Naive thymus-derived CD4-positive, alpha-beta T cell (primary cell): ENCODE results near the gene CNNM2. TPM values are rescaled to one million over a fixed set of nuclear protein-coding genes. Genes with fewer than 3 reads are reported as not detected.

Source experiments
- ATAC-seq: fragments of 150-1000 bp; cut with Tn5 transposase; 2 replicates; pipeline ENCODE4 v1.10.0; 2021; ENCODE audit warnings: mild to moderate bottlenecking, moderate library complexity
- CTCF ChIA-PET: fragments of 350-600 bp; sonication (Branson Sonifier 250); formaldehyde crosslinking; loops from one replicate; lab custom pipeline; 2021; ENCODE audit warnings: antibody characterized with exemption; lab: Charles Lee
- POLR2A ChIA-PET: fragments of 350-600 bp; sonication (Branson Sonifier 250); formaldehyde crosslinking; loops from one replicate; lab custom pipeline; 2021; ENCODE audit warnings: antibody characterized with exemption, inconsistent platforms; lab: Charles Lee
- DNase-seq, 9 donors: peaks; one replicate each; pipeline versions ENCODE4 v3.0.0 to v3.0.0-alpha.2; 2020 to 2022; ENCODE audit warnings: mixed read lengths in 1 of 9
- H3K27ac ChIP-seq: one replicate; pipeline ENCODE4 v1.7.0; 2013; ENCODE audit warnings: mild to moderate bottlenecking, low read depth, low read length, moderate library complexity
- H3K27me3 ChIP-seq, 2 donors: one replicate each; pipeline ENCODE4 v1.7.0; 2013; ENCODE audit warnings: low read length in 2 of 2, mild to moderate bottlenecking in 2 of 2, moderate library complexity in 2 of 2; ENCODE audit not compliant: control insufficient read depth in 2 of 2, insufficient read depth in 2 of 2
- H3K36me3 ChIP-seq, 3 experiments: 1 replicate in 2 of 3; 2 replicates in 1 of 3; pipeline ENCODE4 v1.7.0; 2013; ENCODE audit warnings: low read length in 3 of 3, mild to moderate bottlenecking in 3 of 3, moderate library complexity in 1 of 3; ENCODE audit not compliant: insufficient read depth in 3 of 3, control insufficient read depth in 2 of 3
- H3K4me1 ChIP-seq, 2 donors: one replicate each; pipeline ENCODE4 v1.7.0; 2013; ENCODE audit warnings: low read length in 2 of 2, mild to moderate bottlenecking in 2 of 2, moderate library complexity in 1 of 2; ENCODE audit not compliant: control insufficient read depth in 2 of 2, insufficient read depth in 2 of 2
- H3K4me3 ChIP-seq: 2 replicates; pipeline ENCODE4 v1.7.0; 2013; ENCODE audit warnings: mild to moderate bottlenecking, low read length
- H3K9me3 ChIP-seq, 3 experiments: 1 replicate in 2 of 3; 2 replicates in 1 of 3; pipeline ENCODE4 v1.7.0; 2013; ENCODE audit warnings: low read length in 3 of 3; ENCODE audit not compliant: control insufficient read depth in 2 of 3
- H3K27ac Mint-ChIP-seq, 9 donors: one replicate each; pipeline ENCODE4 v1.8.0; 2020 to 2022; ENCODE audit warnings: mixed read lengths in 9 of 9, mild to moderate bottlenecking in 8 of 9, moderate library complexity in 5 of 9, inconsistent platforms in 2 of 9
- H3K27me3 Mint-ChIP-seq, 5 donors: one replicate each; pipeline ENCODE4 v1.8.0; 2021 to 2022; ENCODE audit warnings: mixed read lengths in 5 of 5, mild to moderate bottlenecking in 1 of 5
- H3K36me3 Mint-ChIP-seq, 5 donors: one replicate each; pipeline ENCODE4 v1.8.0; 2020 to 2022; ENCODE audit warnings: mixed read lengths in 5 of 5, mild to moderate bottlenecking in 3 of 5, inconsistent platforms in 1 of 5
- H3K4me1 Mint-ChIP-seq, 7 donors: one replicate each; pipeline ENCODE4 v1.8.0; 2020 to 2022; ENCODE audit warnings: mixed read lengths in 7 of 7, mild to moderate bottlenecking in 3 of 7, inconsistent platforms in 1 of 7
- H3K4me3 Mint-ChIP-seq, 10 donors: one replicate each; pipeline ENCODE4 v1.8.0; 2020 to 2022; ENCODE audit warnings: mild to moderate bottlenecking in 10 of 10, mixed read lengths in 10 of 10, moderate library complexity in 6 of 10, inconsistent platforms in 2 of 10
- H3K9me3 Mint-ChIP-seq, 11 donors: one replicate each; pipeline ENCODE4 v1.8.0; 2020 to 2022; ENCODE audit warnings: mixed read lengths in 11 of 11, mild to moderate bottlenecking in 4 of 11, inconsistent platforms in 1 of 11, moderate library complexity in 1 of 11
- intact Hi-C, 2 donors: fragments of 100-400 bp; cut with micrococcal nuclease; formaldehyde crosslinking; loops; one replicate each; pipeline ENCODE4 v1.15.1; 2023
- polyA plus RNA-seq, 2 donors: library from polyadenylated mRNA; unstranded; fragments of 300-500 nt; fragmentation: Illumina TruSeq; gene quantifications; one replicate each; pipeline ENCODE4 v1.2.3, GENCODE V29; 2021
- total RNA-seq, 6 experiments: library from RNA in 5 of 6; stranded (reverse) in 5 of 6; gene quantifications; 1 replicate in 5 of 6; 2 replicates in 1 of 6; pipeline ENCODE4 v1.2.3 and lab custom pipeline; 2021 to 2026

CNNM2 gene
- total and polyA plus RNA-seq, 7 experiments from 2014 or later: 4.3 to 17.5 (median 9.7) TPM

DNA sequence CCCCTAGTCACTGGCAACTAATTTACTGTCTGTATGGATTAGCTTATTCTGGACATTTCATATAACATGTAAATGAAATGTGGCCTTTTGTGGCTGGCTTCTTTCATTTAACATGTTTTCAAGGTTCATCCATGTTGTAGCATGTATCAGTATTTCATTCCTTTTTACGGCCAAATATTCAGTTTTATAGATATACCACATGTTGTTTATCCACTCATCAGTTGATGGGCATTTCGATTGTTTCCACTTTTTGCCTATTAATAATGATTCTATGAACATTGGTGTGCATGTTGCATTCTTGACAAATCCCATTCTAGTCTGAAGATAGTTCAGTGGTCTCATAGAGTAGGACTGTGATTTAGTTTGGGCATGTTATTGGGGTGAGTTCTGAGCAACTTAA is 12.6 kb downstream of the CNNM2 start:
- H3K4me3 Mint-ChIP-seq: no peak overlapping the region

GRCh38 chr10:102931643-102932042 is 13.5 kb downstream of the CNNM2 start:
- no peaks in the 10 kb centered on the region for H3K9me3 ChIP-seq
- peaks cover 0 to 10% of the 10 kb centered on the region in 2 donors for H3K4me1 ChIP-seq
- Mint-ChIP-seq H3K4me1 (peaks cover 10 to 34% (median 22%) of the 10 kb centered on the region in 7 donors), H3K36me3 (peaks cover 0 to 31% (median 26%) of the 10 kb centered on the region in 5 donors), H3K4me3 (no peak overlapping the region), H3K27ac (no peak overlapping the region), H3K27me3 (no peaks in the 10 kb centered on the region), H3K9me3 (no peaks in the 10 kb centered on the region)
- no peaks in the 10 kb centered on the region for H3K27me3 ChIP-seq
- H3K36me3 ChIP-seq: no peaks in the 10 kb centered on the region
- no peak for ATAC-seq
- no peak overlapping the region for H3K4me3 ChIP-seq
- DNase-seq: no peak
- intact Hi-C loops: no loop called here
- no peak overlapping the region for H3K27ac ChIP-seq
- ChIA-PET CTCF (no interaction called here), POLR2A (no interaction called here)

More for the DNA sequence above, 12.6 kb downstream of the CNNM2 start:
- ATAC-seq: no peak
- intact Hi-C loops: no loop called here
- ChIA-PET POLR2A (no interaction called here), CTCF (no interaction called here)
- no peak overlapping the region for H3K27ac ChIP-seq
- H3K27me3 ChIP-seq: no peaks in the 10 kb centered on the region
- peaks cover 0 to under 1% of the 10 kb centered on the region in 2 donors for H3K4me1 ChIP-seq
- Mint-ChIP-seq H3K4me1 (peaks cover 1 to 25% (median 13%) of the 10 kb centered on the region in 7 donors), H3K27ac (no peak overlapping the region), H3K36me3 (peaks cover 0 to 31% (median 26%) of the 10 kb centered on the region in 5 donors), H3K9me3 (no peaks in the 10 kb centered on the region), H3K27me3 (no peaks in the 10 kb centered on the region)
- H3K4me3 ChIP-seq: no peak overlapping the region
- no peaks in the 10 kb centered on the region for H3K36me3 ChIP-seq
- DNase-seq: no peak
- H3K9me3 ChIP-seq: no peaks in the 10 kb centered on the region

GRCh38 chr10:102935505-102935904 is 17.4 kb downstream of the CNNM2 start:
- no peak for DNase-seq
- peaks cover 0 to 25% (median 11%) of the 10 kb centered on the region in 5 donors for H3K36me3 Mint-ChIP-seq
- H3K4me3 Mint-ChIP-seq: peak overlapping the region in 2 of 10 donors; percentile 8 to 9
- Histone ChIP-seq H3K27me3 (no peaks in the 10 kb centered on the region), H3K36me3 (no peaks in the 10 kb centered on the region), H3K9me3 (no peaks in the 10 kb centered on the region), H3K4me1 (peaks cover 0 to 10% of the 10 kb centered on the region in 2 donors), H3K4me3 (no peak overlapping the region), H3K27ac (no peak overlapping the region)
- peaks cover 11 to 32% (median 19%) of the 10 kb centered on the region in 7 donors for H3K4me1 Mint-ChIP-seq
- H3K9me3 Mint-ChIP-seq: no peaks in the 10 kb centered on the region
- no peak overlapping the region for H3K27ac Mint-ChIP-seq
- ChIA-PET POLR2A (no interaction called here), CTCF (no interaction called here)
- intact Hi-C loops: no loop called here
- no peaks in the 10 kb centered on the region for H3K27me3 Mint-ChIP-seq
- ATAC-seq: no peak

- Mint-ChIP-seq H3K27ac (peak overlapping the region in 2 of 9 donors; percentile 8 to 15), H3K4me1 (peaks cover 11 to 26% (median 17%) of the 10 kb centered on the region in 7 donors), H3K4me3 (peak overlapping the region in 6 of 10 donors; percentile 4 to 46 (median 8)), H3K9me3 (no peaks in the 10 kb centered on the region), H3K36me3 (peaks cover 0 to 20% (median 6%) of the 10 kb centered on the region in 5 donors), H3K27me3 (no peaks in the 10 kb centered on the region)
- ATAC-seq (no peak), DNase-seq (no peak)
- Histone ChIP-seq H3K27ac (no peak overlapping the region), H3K27me3 (no peaks in the 10 kb centered on the region), H3K4me3 (no peak overlapping the region), H3K36me3 (no peaks in the 10 kb centered on the region), H3K9me3 (no peaks in the 10 kb centered on the region), H3K4me1 (peaks cover 0 to 10% of the 10 kb centered on the region in 2 donors)
- CTCF ChIA-PET: no interaction called here
- intact Hi-C loops: no loop called here
- POLR2A ChIA-PET: no interaction called here
Measured at GRCh38 chr10:102935939-102936605, 18.0 kb downstream of the CNNM2 start.

DNA sequence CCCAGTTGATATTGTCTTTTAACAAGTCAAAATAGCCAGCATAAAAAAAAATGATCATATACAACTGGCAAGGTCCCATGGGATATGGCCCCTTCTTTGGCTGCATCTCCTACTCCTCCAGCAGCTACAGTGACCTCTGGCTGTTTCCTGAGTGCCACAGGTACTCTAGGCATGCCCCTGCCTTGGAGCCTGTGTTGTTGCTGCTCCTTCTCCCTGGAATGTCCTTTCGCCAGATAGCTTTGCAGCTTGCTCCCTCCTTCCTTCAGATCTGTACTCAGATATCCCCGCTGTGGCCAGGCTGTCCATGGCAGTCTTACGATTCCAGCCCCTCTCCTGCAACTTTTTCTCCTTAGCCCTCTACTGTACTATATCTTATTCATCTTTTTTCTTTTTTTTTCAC is 23.3 kb downstream of the CNNM2 start:
- ChIA-PET POLR2A (no interaction called here), CTCF (no interaction called here)

GRCh38 chr10:102945449-102945848 is 27.4 kb downstream of the CNNM2 start:
- ATAC-seq (no peak), DNase-seq (no peak)
- intact Hi-C loops: no loop called here
- Histone ChIP-seq H3K9me3 (no peaks in the 10 kb centered on the region), H3K36me3 (no peaks in the 10 kb centered on the region), H3K27ac (no peak overlapping the region), H3K4me1 (no peaks in the 10 kb centered on the region), H3K4me3 (no peak overlapping the region), H3K27me3 (no peaks in the 10 kb centered on the region)
- Mint-ChIP-seq H3K27ac (peak overlapping the region in 1 of 9 donors; percentile 9), H3K9me3 (no peaks in the 10 kb centered on the region), H3K4me3 (no peak overlapping the region), H3K27me3 (no peaks in the 10 kb centered on the region), H3K4me1 (peaks cover 0 to 22% (median 5%) of the 10 kb centered on the region in 7 donors), H3K36me3 (peaks cover 0 to 23% (median 6%) of the 10 kb centered on the region in 5 donors)
- CTCF ChIA-PET: no interaction called here
- POLR2A ChIA-PET: no interaction called here

More for the DNA sequence above, 23.3 kb downstream of the CNNM2 start:
- H3K4me1 ChIP-seq: peaks cover 0 to 3% of the 10 kb centered on the region in 2 donors
- no peaks in the 10 kb centered on the region for H3K9me3 Mint-ChIP-seq
- H3K9me3 ChIP-seq: no peaks in the 10 kb centered on the region
- intact Hi-C loops: no loop called here
- no peaks in the 10 kb centered on the region for H3K36me3 ChIP-seq
- peaks cover 0 to 25% (median 6%) of the 10 kb centered on the region in 5 donors for H3K36me3 Mint-ChIP-seq
- H3K4me3 ChIP-seq: no peak overlapping the region
- DNase-seq (no peak), ATAC-seq (no peak)
- H3K4me1 Mint-ChIP-seq: peaks cover 8 to 25% (median 13%) of the 10 kb centered on the region in 7 donors
- no peaks in the 10 kb centered on the region for H3K27me3 Mint-ChIP-seq
- H3K4me3 Mint-ChIP-seq: no peak overlapping the region
- H3K27ac ChIP-seq: no peak overlapping the region
- H3K27ac Mint-ChIP-seq: peak overlapping the region in 1 of 9 donors; percentile 58
- H3K27me3 ChIP-seq: no peaks in the 10 kb centered on the region

GRCh38 chr10:102945962-102946361 is 27.9 kb downstream of the CNNM2 start:
- no peaks in the 10 kb centered on the region for H3K27me3 ChIP-seq
- no peak overlapping the region for H3K27ac Mint-ChIP-seq
- H3K9me3 ChIP-seq: no peaks in the 10 kb centered on the region
- no peak overlapping the region for H3K4me3 Mint-ChIP-seq
- H3K36me3 Mint-ChIP-seq: peaks cover 0 to 23% (median 6%) of the 10 kb centered on the region in 5 donors
- DNase-seq (no peak), ATAC-seq (no peak)
- CTCF ChIA-PET: no interaction called here
- H3K27me3 Mint-ChIP-seq: no peaks in the 10 kb centered on the region
- POLR2A ChIA-PET: interaction anchor here (1.1 kb wide), 1 partner anchor 11 kb away, joined by 3 read pairs; no protein-coding TSS in a partner anchor
- H3K36me3 ChIP-seq: no peaks in the 10 kb centered on the region
- intact Hi-C loops: no loop called here
- peaks cover 0 to 22% (median 5%) of the 10 kb centered on the region in 7 donors for H3K4me1 Mint-ChIP-seq
- H3K27ac ChIP-seq: no peak overlapping the region
- no peak overlapping the region for H3K4me3 ChIP-seq
- no peaks in the 10 kb centered on the region for H3K9me3 Mint-ChIP-seq
- no peaks in the 10 kb centered on the region for H3K4me1 ChIP-seq
